BE2C (cell line): ENCODE data around the gene RTP2.

Source experiments
- DNase-seq: peaks from one replicate; pipeline ENCODE4 v3.0.0-alpha.2; 2020
- H3K27me3 ChIP-seq: fragments of 250-450 bp; sonication (Bioruptor Pico); 2 replicates; pipeline ENCODE4 v1.5.1; 2020; ENCODE audit warnings: mild to moderate bottlenecking
- H3K36me3 ChIP-seq: fragments of 250-450 bp; sonication (Bioruptor Pico); 2 replicates; pipeline ENCODE4 v1.5.1; 2020; ENCODE audit warnings: mild to moderate bottlenecking
- H3K4me1 ChIP-seq: fragments of 250-450 bp; sonication (Bioruptor Pico); 2 replicates; pipeline ENCODE4 v1.5.1; 2020
- H3K4me3 ChIP-seq: 2 replicates; pipeline ENCODE4 v1.5.1; 2011; ENCODE audit warnings: low read depth, low read length
- H3K9me3 ChIP-seq: fragments of 250-450 bp; sonication (Bioruptor Pico); 2 replicates; pipeline ENCODE4 v1.5.1; 2020
- TF ChIP-seq, protein P1 (sequence below): IDR thresholded peaks from 2 replicates; pipeline ENCODE4 v1.5.1; 2012; ENCODE audit warnings: mild to moderate bottlenecking, low read depth, low read length

The RTP2 gene

DNA sequence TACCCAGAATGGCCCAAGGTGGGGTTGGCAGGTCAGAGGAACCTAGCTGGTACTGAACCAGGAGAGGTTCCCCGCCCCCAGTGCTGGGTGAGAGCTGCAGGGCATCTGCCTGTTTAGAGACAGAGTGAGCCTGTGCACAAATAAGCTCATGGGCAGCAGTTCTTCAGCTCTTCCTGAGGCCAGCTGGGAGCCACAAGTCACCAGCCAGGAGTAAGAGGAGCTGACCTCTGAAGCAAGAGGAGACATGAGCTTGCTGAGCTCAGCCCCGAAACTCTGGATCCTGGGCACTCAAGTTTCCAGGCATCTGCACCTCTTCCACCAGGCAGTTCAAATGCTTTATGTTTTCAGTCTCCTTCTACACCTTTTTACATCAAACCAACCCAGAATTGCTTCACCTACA lies 2.1 kb downstream of the RTP2 start:
- Histone ChIP-seq H3K27me3 (no peaks in the 10 kb centered on the region), H3K9me3 (no peaks in the 10 kb centered on the region), H3K4me1 (no peaks in the 10 kb centered on the region), H3K36me3 (no peaks in the 10 kb centered on the region), H3K4me3 (no peak overlapping the region)
- DNase-seq, result no peak
- TF ChIP-seq, protein P1, sequence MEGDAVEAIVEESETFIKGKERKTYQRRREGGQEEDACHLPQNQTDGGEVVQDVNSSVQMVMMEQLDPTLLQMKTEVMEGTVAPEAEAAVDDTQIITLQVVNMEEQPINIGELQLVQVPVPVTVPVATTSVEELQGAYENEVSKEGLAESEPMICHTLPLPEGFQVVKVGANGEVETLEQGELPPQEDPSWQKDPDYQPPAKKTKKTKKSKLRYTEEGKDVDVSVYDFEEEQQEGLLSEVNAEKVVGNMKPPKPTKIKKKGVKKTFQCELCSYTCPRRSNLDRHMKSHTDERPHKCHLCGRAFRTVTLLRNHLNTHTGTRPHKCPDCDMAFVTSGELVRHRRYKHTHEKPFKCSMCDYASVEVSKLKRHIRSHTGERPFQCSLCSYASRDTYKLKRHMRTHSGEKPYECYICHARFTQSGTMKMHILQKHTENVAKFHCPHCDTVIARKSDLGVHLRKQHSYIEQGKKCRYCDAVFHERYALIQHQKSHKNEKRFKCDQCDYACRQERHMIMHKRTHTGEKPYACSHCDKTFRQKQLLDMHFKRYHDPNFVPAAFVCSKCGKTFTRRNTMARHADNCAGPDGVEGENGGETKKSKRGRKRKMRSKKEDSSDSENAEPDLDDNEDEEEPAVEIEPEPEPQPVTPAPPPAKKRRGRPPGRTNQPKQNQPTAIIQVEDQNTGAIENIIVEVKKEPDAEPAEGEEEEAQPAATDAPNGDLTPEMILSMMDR, result no peak

DNA sequence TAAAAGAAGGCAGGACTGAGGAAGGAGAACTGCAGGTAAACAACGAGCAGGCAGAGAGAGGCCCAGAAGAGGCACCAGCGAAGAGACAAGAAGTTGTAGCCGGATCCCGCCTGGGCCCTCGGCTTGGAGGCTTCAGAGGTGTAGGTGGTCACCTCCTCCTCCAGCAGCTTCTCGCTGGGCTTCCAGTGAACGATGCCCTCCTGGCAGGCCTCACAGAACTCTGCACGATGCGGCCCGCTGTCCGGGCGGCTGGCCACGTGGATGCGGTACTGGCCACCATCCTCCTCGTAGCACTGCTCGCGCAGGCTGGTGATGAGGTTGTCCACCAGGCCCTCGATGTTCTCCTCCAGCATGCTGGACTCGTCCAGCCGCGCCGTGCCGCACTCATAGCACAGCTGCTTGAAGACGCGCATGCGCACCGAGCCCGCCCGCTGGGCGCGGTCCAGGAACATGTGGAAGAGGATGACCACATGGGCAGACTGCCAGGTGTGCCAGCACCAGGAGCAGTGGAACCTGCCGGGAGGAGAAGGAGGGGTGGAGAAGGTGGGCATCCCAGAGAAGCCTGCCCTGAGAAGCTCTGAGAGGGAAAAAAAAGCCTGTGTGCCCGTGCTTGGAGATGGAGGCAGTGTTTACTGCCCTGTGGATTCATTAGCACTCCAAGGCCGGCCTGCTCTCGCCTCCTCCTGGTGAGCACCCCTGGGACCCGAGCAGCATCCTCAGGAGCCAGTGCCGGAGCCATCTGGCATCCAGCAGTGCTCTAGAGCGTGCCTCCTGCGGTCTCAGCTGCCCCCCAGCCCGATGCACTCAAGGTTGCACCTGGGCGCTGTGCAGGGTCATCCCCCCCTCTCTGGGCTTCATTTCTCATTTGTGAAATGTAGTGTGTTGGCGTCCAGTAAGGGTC lies 3.6 kb downstream of the RTP2 start:
- no peaks in the 10 kb centered on the region for H3K4me1 ChIP-seq
- no peaks in the 10 kb centered on the region for H3K27me3 ChIP-seq
- no peak for DNase-seq
- H3K4me3 ChIP-seq, result no peak overlapping the region
- H3K36me3 ChIP-seq, result no peaks in the 10 kb centered on the region
- TF ChIP-seq, protein P1, result no peak
- no peaks in the 10 kb centered on the region for H3K9me3 ChIP-seq

DNA sequence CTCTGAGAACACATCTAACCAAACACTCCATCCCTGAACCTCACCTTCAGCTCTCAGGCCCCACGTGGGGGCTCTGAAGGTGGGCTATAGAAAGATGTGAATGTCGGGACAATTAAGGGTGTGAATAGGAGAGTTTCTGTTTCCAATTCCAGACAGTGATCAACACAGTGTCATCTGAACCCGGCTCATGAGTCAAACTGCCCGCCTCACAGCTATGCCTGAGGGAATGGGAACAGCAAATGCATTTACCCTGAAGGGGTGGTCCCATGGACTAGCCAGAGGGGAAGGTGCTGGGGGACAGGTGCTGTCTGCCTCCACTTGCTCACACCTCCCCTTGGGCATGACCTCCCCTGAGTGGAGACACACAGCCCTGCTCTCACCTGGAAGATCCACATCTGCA lies 6.3 kb downstream of the RTP2 start:
- Histone ChIP-seq H3K36me3 (no peaks in the 10 kb centered on the region), H3K4me1 (no peaks in the 10 kb centered on the region), H3K4me3 (no peak overlapping the region), H3K27me3 (no peaks in the 10 kb centered on the region; the same call in 1 of the 2 replicates), H3K9me3 (no peaks in the 10 kb centered on the region)
- no peak for DNase-seq
- TF ChIP-seq, protein P1, result no peak

DNA sequence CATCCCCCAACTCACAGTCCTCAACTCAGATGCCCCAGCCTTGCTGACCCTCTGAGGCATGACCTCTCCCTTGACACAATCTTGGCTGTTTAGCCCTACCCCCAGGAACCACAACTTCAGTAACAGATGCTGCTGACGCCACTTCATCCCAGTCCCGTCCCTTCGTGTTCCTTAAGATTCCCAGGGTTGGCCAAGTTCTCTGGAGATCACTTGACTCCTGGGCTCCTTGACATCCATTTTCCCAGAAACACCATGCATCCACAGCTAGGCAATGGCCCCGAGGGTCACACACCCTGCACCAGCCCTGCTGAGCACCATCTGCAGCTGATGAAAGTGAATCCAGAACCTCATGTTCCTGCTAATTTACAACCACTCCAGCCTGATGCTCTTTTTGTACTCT lies 6.9 kb downstream of the RTP2 start:
- H3K4me1 ChIP-seq, result no peaks in the 10 kb centered on the region
- TF ChIP-seq, protein P1, result no peak
- no peak for DNase-seq
- H3K27me3 ChIP-seq, result no peaks in the 10 kb centered on the region; the same call in 1 of the 2 replicates
- H3K4me3 ChIP-seq, result no peak overlapping the region
- no peaks in the 10 kb centered on the region for H3K36me3 ChIP-seq
- no peaks in the 10 kb centered on the region for H3K9me3 ChIP-seq

DNA sequence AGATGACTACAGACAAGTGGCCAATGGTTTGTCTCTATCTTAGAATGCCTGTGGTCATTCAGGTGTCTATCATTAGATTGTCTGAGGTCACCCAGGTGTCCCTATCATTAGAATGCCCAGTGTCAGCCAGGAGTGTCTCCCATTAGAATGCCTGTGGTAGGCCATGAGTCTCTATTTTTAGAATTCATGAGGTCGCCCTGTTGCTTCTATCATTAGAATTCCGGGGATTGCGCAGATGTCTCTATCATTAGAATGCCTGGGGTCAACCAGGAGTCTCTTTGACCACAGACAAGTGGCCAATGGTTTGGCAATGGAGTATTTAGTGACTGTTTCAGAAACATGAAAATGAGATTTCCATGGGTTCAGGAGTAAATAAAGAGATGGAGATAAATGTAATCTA lies 7.6 kb downstream of the RTP2 start:
- Histone ChIP-seq H3K36me3 (no peaks in the 10 kb centered on the region), H3K4me3 (no peak overlapping the region), H3K9me3 (no peaks in the 10 kb centered on the region), H3K4me1 (no peaks in the 10 kb centered on the region), H3K27me3 (peaks cover 2% of the 10 kb centered on the region)
- TF ChIP-seq, protein P1, result no peak
- no peak for DNase-seq

DNA sequence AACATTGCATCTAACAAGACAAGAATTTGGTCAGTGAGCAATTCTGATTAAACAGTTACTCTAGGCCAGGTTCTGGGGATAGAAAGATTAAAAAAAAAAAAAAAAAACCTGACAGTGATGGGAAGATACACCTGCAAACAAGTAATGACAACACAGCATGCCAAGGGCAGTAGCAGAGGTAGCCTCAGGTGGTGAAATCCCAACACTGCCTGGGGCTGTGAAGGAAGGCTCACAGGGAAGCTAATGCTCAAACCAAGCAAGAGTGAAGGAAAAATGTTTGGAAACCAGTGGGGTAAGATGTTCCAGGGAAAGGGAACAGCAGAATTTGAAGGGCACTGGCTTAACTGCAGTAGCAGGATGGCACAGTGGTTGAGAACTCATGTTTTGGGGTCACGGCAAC lies 8.9 kb downstream of the RTP2 start:
- TF ChIP-seq, protein P1, result no peak
- Histone ChIP-seq H3K36me3 (no peaks in the 10 kb centered on the region), H3K4me1 (no peaks in the 10 kb centered on the region), H3K4me3 (no peak overlapping the region), H3K9me3 (no peaks in the 10 kb centered on the region), H3K27me3 (peaks cover 6% of the 10 kb centered on the region)
- no peak for DNase-seq
